Ishikawa (cell line): ENCODE data around the gene SYT7.

Experiments
- RAD21 ChIP-seq: IDR thresholded peaks from 2 replicates; pipeline ENCODE4 v1.6.1; 2012; ENCODE audit warnings: low read depth
- TCF12 ChIP-seq: IDR thresholded peaks from 2 replicates; pipeline ENCODE4 v1.6.1; 2012; ENCODE audit warnings: low read depth

GRCh38 chr11:61589961-61590360 is 9.1 kb upstream of the SYT7 start:
- no peak for TF ChIP-seq TCF12
- no peak for TF ChIP-seq RAD21
